GM18517 (cell line): ENCODE measurements around the gene SYNJ2.

Experiments used
- ATAC-seq: cut with Tn5 transposase; IDR thresholded peaks from one replicate; pipeline ENCODE4 v1.9.1; 2021; ENCODE audit warnings: mild to moderate bottlenecking, moderate library complexity; ENCODE audit not compliant: unreplicated experiment

The SYNJ2 gene

DNA sequence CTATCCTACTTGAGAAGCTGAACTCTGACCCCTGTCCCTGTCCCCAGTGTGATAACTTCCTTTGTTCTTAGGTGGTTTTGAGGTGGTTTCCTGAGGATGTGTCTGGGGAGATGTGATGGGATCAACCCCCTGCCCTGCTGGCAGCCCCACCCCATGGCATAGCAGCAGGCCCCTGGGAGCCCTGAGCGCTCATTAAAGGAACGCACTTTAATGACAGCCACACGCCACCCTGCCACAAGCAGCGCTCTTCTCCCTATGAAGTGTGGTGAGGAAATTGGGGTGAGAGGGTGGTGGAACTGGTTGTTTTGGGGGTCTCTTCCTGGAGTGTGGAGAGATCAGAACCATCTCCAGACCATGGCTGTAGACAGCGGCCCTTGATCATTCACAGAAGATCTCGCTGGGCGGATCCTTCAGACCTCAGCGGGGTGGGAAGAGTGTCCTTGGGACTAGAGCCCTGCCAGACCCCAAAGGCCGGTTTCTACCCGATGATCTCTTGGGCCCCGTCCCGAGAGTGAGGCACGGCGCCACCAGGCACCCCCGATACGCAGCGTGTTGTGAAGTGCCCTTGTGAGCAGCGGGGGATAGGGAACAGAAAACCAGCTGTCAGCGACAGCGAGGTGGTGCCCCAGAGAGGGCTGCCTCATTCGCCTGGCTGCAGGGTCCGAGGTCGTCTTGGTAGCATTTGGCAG lies 45.4 kb downstream of the SYNJ2 start:
- no peak for ATAC-seq

DNA sequence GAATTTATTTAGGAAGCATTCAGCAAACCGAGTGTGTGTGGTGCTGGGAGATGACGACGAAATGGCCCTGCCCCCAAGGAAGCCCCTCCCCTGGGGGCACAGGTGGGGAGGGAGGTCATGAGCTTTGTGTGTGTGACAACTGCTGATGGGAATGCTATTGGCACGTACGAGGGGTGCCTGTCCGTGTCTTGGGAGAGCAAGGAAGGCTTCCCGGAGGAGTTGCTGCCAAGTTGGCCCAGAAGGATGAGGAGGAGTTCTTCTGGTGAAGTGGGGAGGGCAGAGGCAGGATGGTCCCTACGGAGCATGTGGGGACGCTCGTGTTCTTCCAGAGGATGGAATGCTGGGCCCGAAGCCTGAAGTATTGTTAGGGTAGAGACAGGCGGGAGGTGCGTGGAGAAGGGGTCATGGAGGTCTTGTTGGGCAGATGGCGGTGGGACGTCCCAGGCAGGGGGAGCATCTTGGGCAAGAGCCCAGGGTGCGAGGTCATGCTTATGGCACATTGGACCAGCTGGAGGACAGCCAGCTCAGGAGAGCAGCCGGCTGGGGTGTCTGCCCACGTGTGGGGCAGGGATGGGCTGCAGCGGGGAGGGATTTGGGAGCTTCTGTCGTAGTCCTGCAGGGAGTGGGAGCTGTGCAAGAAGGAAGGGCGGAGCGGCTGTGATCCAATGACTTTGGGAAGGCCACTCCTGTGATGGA lies 46.1 kb downstream of the SYNJ2 start:
- ATAC-seq: no peak

DNA sequence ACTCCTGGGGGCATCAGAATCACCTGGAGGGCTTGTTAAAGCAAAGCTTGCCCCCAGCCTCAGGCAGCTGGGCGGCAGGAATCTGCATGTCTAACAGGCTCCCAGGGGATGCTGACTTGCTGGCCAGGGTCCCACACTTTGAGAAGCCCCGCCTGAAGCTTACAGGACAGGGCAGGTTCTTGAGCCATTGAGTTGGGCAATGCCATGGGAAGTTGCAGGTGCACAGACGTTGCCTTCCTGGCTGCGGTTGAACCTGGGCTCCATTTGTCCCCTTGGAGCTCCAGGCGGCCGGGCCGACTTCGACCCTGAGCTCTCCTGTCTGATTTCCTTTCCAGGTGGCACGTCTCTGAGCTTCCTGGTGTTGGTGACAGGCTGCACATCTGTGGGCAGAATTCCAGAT lies 46.8 kb downstream of the SYNJ2 start:
- ATAC-seq: no peak

DNA sequence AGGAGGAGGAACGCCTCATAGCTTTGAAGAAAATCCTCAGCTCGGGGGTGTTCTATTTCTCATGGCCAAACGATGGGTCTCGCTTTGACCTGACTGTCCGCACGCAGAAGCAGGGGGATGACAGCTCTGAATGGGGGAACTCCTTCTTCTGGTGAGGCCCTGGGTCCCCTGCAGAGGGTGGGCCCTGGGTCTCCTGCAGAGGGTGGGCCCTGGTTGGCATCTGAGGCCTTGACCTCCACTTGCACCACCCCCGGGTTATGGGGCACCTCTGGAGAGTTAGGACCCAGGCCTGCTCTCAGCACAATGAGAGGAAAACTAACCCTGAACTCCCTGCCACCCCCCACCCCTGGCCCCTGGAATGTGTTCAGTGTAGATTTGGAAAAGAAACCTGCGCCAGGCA lies 47.2 kb downstream of the SYNJ2 start:
- no peak for ATAC-seq

DNA sequence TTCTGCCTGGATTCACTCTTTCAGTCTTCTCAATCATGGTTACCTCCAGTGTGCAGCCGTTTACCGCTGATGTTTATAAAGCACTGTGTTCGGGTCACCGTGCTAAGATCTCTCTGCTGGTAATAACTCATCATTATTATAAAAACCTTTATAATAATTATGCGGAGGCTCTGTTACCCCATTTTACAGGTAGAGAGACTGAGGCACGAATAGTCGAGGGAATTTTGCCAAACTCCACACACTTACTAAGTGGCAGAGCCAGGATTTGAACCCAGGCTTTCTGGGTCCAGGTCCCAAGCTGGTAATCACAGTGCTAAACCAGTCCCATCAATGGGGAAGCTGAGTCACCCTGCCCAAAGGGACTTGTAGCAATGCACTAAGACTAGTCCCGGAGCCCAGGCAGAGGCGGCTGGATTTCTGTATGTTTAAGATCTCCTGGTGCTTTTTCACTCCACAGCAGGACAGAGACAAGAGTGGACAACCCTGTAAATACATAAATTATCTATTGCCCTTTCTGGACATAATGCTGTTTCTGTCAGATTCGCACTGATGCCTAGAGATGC lies 48.1 kb downstream of the SYNJ2 start:
- ATAC-seq: no peak

DNA sequence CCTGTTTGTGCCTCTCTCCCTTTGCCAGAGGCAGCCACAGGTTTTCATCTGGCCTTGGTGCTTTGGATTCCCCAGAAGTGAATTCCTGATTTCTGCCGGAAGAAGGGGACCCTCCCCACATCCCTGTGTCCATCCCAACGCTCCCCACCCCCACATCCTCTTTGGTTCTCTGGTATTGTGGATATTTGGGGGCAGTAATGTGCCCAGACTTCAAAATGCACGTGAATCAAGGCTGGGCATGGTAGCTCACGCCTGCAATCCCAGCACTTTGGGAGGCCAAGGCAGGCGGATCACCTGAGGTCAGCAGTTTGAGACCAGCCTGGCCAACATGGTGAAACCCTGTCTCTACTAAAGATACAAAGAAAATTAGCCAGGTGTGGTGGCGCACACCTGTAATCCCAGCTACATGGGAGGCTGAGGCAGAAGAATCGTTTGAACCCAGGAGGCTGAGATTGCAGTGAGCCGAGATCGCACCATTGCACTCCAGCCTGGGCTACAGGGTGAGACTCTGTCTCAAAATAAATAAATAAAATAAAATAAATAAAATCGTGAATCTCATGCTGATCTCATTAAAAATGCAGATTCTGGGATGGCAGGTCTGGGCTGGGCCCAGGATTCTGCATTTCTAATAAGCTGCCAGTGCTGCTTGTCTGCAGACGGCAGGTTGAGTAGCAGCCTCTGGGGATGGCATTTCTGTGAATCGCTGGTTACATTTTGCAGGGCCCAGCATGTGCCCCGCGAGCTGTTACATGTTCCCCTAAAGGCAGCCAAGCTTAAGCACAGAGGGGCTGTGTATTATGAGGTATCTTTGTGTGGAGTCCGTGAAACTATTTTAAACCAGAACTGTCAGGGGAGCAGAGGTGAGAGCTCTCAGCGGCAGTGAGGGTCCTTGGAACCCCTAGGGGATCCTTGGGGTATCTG lies 49.0 kb downstream of the SYNJ2 start:
- ATAC-seq: no peak

DNA sequence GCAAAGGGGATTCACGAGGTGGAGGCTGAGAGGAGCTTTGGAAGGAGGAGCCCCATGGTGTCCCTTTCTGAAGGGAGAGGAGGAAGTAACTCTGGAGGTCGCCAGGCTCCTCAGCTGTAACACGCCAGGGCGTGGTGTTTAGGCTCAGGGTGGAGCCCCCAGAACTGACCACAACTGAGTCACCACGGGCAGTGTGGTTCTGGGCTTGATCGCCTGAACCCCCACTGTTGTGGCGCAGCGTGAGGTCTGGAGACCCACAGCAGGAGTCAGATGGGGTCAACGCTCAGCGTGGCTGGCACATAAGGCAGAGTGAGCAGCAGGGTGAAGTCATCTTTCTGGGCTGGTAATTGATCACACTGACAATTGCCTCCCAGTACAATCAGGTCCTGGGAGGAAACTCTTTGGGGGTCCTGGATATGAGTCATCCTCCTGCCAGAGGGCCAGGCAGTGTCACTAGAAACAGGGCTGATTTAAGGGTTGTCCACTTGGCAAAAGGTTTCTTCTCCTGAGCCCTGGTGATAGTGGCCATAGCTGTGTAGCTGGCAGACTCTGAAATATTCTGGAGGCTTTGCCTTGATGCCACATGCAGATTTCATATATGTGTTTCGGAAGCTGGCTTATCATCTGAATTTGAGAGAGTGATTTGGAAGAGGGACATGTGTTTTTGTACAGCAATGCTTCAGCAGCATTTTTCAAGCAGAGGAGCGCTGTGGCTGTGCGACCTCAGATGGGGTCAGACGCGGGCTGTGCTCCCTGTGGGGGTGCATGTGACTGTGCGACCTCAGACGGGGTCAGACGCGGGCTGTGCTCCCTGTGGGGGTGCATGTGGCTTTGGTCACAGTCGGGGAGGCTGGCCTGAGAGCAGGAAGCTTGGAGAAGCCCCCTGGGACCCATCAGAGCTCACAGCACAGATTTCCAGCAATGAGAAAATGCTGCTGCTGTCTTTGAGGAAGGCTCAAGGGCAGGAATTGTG lies 50.0 kb downstream of the SYNJ2 start:
- ATAC-seq: no peak

DNA sequence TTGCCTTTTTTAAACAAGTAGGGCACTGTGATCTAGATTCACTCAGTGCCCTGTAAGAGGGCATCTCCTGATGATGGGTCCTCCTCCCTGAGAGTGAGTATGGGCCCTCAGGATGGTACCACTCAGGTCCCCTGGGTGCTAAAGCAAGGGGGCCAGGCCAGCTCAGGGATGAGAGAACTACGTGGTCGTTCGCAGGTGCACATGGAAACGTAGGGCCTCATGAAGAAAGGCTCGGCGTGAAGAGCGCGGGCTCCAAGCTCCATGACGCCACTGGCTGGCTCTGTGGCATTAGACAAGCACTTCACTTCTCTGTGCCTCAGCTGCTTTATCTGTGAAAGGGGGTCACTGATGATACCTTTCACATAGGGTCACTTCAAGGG lies 50.7 kb downstream of the SYNJ2 start:
- ATAC-seq: no peak

DNA sequence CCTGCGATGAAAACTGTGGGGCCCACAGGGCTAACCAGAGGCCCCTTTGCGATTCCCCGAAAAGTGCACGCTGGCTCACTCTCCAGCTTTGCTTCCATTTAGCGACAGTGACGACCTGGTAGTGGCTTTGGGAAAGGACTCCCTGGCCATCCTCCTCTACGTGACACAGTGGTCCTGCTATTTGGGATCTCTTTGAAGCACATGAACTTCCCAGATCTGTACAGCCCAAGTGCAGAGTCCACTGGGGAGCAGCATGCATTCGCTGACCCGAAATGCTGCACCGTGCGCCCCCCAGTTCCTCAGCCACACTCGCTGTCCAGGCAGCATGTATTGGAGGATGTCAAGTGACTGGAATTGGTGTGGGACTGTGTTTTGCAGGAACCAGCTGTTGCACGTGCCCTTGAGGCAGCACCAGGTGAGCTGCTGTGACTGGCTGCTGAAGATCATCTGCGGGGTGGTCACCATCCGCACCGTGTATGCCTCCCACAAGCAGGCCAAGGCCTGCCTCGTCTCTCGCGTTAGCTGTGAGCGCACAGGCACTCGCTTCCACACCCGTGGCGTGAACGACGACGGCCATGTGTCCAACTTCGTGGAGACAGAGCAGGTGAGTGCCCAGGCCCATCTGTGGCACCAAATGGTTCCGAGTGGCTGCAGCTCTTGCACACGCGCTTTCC lies 51.6 kb downstream of the SYNJ2 start:
- no peak for ATAC-seq

DNA sequence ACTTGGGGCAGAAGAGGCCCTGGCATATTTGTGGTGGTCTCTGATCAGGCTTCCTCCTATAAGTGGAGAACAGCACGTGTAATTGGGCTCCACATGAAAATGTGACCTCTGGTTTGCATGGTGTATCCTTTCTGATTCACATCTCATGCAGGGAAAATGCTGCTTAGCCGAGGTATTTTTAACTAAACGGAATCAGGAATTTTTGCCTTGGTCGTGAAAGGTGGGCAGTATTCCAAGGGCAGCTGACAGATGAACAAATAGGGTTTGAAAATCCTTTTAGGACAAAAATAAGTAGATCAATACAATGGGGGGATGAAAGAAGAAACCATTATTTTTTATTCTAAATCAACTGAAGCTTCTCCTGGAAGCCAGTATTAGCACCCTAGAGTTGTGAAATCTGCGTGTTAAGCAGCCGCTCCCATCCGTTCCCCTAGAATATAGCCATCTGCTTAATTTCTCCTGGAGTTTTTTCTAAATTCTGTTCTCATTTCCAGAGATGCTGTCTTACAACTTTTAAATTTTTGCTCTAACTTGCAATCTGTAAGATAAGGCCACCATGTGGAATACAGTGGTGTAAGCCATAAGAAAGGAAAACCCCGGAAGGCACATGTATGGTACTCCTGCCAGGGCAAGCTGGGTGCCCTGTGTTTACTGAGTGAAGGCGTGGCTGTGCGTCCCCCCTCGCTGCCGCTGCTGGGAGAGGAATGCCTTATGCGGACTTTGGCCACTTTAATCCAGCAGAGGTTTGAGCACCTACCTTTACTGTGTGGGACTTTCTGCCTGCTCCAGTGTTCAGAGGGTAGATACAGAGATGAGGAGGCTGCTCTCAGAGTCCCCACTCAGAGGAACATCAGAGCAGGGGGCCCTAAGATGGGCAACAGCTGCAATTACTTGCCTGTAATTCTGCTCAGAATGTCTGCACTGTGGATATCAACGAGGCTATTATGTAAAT lies 52.4 kb downstream of the SYNJ2 start:
- no peak for ATAC-seq

DNA sequence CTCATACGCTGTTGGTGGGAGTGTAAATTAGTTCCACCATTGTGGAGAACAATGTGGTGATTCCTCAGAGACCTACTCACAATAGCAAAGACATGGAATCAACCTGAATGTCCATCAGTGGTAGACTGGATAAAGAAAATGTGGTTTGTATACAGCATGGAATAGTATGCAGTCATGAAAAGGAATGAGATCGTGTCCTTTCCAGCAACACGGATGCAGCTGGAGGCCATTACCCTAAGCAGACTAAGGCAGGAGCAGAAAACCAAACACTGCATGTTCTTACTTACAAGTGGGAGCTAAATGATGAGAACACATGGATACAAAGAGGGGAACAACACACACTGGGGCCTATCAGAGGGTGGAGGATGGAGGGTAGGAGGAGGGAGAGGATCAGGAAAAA lies 54.6 kb downstream of the SYNJ2 start:
- ATAC-seq: no peak

DNA sequence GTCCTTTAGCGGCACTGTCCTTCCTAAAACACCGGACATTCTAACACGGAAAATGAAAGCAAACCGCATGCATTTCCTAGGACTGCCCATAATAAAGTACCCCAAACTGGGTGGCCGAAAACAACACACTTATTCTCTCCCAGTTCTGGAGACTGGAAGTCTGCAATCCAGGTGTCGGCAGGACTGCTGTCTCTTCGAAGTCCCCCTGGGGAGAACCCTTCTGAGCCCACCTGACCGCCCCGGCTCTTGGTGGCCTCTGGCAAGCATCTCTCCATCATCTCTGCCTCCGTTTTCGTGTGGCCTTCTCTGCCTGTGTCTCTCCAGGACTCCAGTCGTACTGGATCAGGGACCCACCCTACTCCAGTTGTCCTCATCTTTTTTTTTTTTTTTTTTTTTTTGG lies 55.4 kb downstream of the SYNJ2 start:
- ATAC-seq: no peak

DNA sequence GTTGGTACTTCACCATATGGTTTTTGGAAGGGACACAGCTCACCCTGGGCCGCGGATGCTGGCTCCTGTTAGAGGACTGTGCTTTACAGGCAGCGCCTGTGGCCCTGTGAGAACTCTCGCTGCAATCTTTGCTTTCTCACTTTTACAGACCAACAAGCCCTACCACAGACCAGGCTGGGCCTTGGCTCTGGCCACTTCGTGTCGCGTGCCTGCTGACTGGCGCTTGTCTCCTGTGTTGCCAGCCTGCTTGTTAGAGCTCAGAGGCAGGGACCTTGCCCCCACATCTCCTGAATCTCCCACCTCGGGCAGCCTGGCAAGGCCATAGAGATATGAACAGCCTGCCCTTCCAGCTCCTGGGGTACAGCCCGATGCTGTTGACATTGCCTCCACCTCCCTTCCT lies 56.1 kb downstream of the SYNJ2 start:
- no peak for ATAC-seq

DNA sequence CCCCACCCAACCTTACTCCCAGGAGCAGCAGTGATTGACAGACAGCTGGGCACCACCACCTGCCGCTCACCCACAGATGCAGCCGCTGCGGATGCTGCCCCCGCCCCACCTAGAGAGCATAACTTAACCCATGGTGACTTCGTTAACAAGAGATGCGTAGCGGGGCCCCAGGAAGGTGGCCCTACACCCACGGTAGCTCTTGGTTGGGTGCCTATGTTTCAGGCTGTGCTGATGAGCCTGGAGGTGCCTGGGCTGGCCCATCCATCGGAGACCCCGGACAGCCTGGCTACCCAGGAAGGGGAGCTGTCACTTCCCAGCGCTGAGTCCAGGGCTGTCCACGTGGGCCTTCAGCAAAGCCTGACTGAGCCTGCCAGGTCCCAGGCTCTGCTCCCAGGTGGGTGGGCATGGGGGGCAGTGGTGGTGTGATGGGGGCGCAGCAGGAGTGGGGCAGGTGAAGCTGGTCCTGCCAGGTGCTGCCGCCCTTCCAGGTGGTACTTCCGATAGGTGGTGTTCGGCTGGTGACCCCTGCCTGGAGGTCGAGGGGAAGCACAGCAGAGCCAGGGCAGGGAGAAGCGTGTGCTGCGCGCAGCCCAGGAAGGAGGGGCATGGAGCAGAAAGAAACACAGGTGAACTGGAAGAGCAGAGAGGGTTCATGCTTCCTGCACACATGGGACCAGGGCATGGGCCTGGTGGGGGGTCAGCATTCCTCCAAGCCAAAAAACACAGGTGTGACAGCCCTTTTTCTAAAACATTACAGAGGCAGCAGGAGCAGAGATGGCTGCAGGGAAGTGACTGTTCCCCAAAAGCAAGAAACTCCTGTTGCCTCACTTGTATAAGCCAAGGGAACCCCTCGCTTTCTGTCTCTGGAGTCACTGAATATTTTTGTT lies 56.9 kb downstream of the SYNJ2 start:
- ATAC-seq: no peak

DNA sequence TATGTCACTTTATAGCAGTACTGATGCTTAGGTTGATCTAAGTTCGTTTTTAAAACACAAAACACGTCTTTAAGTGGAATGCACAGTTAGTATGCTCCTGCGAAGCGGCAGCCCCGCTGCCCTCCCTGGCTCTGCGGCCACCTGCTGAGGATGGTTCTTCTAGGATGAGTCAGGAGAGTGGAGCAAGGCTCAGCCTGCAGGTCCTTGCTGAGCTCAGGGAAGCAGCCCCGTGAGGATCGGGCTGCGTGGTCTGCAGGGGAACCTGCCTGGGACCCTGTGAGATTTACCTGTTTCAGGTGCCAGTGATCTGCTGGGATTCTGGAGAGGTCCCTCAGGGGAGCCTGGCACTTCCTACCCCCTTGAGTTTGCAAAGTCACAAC lies 57.5 kb downstream of the SYNJ2 start:
- no peak for ATAC-seq

DNA sequence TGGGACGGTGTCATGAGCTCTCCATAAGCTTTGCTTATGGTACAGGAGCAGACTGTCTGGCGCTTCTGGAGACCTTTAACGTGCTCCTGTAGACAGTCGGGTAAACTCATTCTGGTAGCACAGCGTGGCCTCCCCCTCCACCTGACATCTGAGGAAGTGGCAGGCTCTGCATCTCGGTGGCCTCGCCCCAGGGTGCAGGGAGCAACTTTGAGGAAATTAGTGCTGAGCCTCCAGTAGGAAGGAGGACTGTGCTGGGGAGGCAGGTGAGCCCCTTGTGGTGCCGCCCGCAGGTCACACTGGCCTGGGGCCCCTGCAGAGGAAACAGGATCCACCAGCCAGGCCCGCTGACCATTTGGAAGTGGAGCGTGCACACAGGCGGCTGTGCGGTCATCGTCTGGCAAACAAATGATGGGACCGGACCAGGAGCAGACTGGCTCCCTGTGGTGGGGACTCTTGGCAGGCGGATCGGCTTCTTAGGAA lies 57.9 kb downstream of the SYNJ2 start:
- ATAC-seq: no peak

DNA sequence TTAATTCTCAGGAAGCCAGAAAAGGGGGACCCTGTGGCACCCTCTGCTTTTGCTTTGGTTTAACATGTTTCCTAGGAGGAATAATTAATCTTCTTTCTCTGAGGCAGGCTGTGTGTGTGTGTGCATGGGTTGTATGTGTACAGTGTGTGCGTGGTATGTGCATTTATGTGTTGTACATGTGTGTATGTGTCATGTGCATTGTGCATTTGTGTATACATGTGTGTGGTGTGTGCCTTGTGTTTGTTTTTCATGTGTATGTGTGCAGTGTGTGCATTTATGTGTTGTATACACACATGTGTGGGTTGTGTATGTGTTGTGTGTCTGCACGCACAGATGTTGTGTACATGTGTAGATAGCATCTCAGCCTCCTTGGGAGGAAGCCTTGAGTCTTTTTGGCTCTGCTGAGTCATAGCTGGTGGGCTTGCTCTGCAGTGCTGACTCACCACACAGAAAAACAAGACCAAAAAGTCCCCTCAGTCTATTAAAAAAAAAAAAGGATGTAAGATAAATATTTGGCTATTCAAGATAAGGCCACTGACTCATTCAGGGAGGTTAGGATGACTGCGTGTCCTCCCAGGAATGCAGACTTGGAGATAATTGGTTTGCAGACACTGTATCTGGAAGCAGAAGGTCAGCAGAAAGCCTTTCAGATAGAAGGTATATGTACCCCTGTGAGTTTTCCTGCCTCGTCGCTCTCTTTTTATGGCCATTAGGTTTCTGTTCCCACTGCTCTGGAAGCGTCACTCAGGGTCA lies 58.6 kb downstream of the SYNJ2 start:
- ATAC-seq: peak; percentile 58
